ENCODE measurements around the gene C6orf132.

The C6orf132 gene

GRCh38 chr6:42091718-42092023 lies 50.7 kb downstream of the C6orf132 start:
- Histone ChIP-seq H3K4me1 (ENCODE audit: low read length) (no peaks in the 10 kb centered on the region), H3K9me3 (ENCODE audit: insufficient read depth, low read length) (no peaks in the 10 kb centered on the region), H3K4me3 (ENCODE audit: low read length) (no peak overlapping the region), H2AFZ (ENCODE audit: low read depth, low read length) (no peak overlapping the region), H3K36me3 (replicated peaks; ENCODE audit: low read depth, low read length) (no peaks in the 10 kb centered on the region), H3K27ac (ENCODE audit: low read length) (no peak overlapping the region), H3K4me2 (ENCODE audit: low read length) (no peak overlapping the region), H3K9ac (ENCODE audit: low read length) (no peak overlapping the region), H3K27me3 (ENCODE audit: low read depth, low read length) (no peaks in the 10 kb centered on the region), H3K79me2 (ENCODE audit: low read length) (no peaks in the 10 kb centered on the region), H4K20me1 (ENCODE audit: insufficient read depth, low read length) (no peaks in the 10 kb centered on the region)
- TF ChIP-seq CTCF (IDR thresholded peaks at IDR 0.05; ENCODE audit: low read depth, low read length) (no peak), EZH2phosphoT487 (IDR thresholded peaks at IDR 0.05; ENCODE audit: low read depth) (no peak)

DNA sequence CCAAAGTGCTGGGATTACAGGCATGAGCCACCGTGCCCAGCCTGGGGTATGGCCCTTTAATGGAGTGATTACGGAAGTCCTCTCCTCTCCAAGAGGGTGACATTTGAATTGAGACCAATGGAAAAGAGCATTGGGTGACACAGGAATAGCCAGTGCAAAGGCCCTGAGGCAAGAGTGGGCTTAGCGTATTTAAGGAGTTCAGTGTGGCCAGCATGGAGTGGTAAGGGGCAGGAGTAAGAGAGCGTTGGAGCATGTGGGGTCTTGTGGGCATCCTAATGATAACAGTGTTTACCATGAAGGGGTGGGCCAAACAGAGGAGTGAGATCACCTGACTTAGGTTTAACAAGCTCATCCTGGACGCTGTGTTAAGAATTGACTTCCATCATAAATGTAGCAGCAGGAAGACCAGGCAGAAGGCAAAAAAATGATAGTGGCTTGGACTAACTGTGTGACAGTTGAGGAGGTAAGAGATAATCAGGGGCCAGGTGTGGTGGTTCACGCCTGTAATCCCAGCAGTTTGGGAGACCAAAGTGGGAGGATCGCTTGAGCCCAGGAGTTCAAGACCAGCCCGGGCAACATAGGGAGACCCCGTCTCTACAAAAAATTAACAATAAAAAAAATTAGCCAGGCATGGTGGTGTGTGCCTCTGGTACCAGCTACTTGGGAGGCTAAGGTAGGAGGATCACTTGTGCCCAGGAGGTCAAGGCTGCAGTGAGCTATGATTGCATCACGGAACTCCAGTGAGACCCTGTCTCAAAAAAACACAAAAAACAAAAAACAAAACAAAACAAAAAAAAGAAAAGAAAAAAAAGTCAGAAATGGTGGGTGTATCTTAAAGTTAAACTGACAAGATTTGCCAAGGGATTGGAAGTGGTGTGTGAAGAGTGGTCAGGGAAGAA lies 51.4 kb downstream of the C6orf132 start:
- H3K36me3 ChIP-seq (replicated peaks; ENCODE audit: low read depth, low read length) = no peaks in the 10 kb centered on the region
- no peak overlapping the region for H3K9ac ChIP-seq (ENCODE audit: low read length)
- TF ChIP-seq EZH2phosphoT487 (IDR thresholded peaks at IDR 0.05; ENCODE audit: low read depth) (no peak), CTCF (IDR thresholded peaks at IDR 0.05; ENCODE audit: low read depth, low read length) (no peak)
- H3K27ac ChIP-seq (ENCODE audit: low read length) = no peak overlapping the region
- no peak overlapping the region for H3K4me3 ChIP-seq (ENCODE audit: low read length)
- no peaks in the 10 kb centered on the region for H3K27me3 ChIP-seq (ENCODE audit: low read depth, low read length)
- H3K4me1 ChIP-seq (ENCODE audit: low read length) = no peaks in the 10 kb centered on the region
- no peak overlapping the region for H3K4me2 ChIP-seq (ENCODE audit: low read length)
- no peaks in the 10 kb centered on the region for H3K79me2 ChIP-seq (ENCODE audit: low read length)
- no peak overlapping the region for H2AFZ ChIP-seq (ENCODE audit: low read depth, low read length)
- no peaks in the 10 kb centered on the region for H3K9me3 ChIP-seq (ENCODE audit: insufficient read depth, low read length)
- no peaks in the 10 kb centered on the region for H4K20me1 ChIP-seq (ENCODE audit: insufficient read depth, low read length)

DNA sequence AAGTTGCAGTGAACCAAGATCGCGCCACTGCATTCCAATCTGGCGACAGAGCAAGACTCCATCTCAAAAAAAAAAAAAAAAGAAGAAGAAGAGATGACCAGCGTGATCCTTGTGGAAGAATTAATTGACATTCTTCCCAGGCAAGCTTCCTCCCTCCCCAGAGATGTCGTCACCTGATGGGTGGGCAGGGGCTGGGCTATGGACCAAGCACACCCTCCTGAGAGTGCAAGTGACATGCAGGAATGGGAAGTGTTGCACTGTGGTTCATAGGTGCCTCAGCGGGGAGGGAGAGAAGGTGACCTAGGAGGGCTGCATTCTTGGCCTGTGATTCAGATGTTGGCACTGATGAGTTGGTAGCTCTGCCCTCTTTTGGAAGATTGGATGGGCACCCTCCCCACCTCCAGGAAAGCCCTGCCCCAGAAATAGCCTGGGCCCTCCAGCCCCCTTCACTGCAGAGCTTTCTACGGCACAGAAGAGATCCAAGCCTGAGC lies 54.3 kb downstream of the C6orf132 start:
- H3K4me3 ChIP-seq (ENCODE audit: low read length) = no peak overlapping the region
- H3K27ac ChIP-seq (ENCODE audit: low read length) = no peak overlapping the region
- no peak overlapping the region for H3K9ac ChIP-seq (ENCODE audit: low read length)
- H3K4me2 ChIP-seq (ENCODE audit: low read length) = no peak overlapping the region
- H2AFZ ChIP-seq (ENCODE audit: low read depth, low read length) = no peak overlapping the region
- H3K27me3 ChIP-seq (ENCODE audit: low read depth, low read length) = no peaks in the 10 kb centered on the region
- H3K79me2 ChIP-seq (ENCODE audit: low read length) = no peaks in the 10 kb centered on the region
- no peaks in the 10 kb centered on the region for H3K36me3 ChIP-seq (replicated peaks; ENCODE audit: low read depth, low read length)
- TF ChIP-seq CTCF (IDR thresholded peaks at IDR 0.05; ENCODE audit: low read depth, low read length) (no peak), EZH2phosphoT487 (IDR thresholded peaks at IDR 0.05; ENCODE audit: low read depth) (no peak)
- H4K20me1 ChIP-seq (ENCODE audit: insufficient read depth, low read length) = no peaks in the 10 kb centered on the region
- H3K4me1 ChIP-seq (ENCODE audit: low read length) = no peaks in the 10 kb centered on the region
- no peaks in the 10 kb centered on the region for H3K9me3 ChIP-seq (ENCODE audit: insufficient read depth, low read length)

DNA sequence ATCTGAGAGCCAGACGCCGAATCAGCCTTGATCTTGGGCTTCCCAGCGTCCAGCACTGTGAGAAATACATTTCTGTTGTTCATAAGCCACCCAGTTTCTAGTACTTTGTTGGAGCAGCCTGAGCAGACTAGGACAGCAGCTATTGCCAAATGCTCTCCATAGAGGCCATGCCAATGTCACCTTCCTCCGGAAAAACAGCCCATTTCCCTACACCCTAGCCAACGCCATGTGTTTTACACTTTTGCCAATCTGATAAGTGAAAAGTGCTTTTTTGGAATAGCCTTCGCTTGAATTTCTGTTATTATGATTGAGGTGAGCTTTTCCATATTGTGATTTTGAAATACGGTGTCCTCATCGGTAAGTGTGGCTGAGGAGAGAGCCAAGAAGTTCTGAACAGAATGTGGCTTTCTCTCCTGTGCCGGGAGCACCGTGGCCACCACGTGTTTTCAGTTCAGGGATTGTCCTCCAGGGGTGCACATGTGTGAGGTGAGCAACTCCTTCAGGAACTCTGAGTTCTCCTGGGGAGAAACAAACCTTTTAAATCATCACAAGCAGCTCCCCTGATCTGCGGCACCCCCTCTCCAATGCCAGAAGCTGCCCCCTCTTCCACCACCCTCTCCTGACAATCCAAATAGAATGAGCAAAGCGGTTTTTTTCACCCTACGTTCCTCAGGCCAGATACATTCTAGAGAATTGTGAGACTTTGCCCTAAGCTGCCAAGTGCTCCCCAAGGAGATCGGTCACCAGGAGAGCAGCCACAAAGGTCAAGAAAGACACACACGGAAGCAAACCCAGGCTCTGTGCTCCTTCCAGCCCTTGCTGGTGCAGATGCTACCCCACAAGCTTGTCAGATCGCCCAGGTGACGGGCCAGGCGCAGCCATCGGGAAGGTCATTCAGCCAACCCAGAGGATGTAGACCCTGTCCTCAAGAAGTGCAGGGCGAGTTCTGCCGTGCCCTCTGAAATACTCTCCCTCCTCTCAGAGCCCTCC lies 56.1 kb downstream of the C6orf132 start:
- Histone ChIP-seq H4K20me1 (ENCODE audit: insufficient read depth, low read length) (no peaks in the 10 kb centered on the region), H3K4me2 (ENCODE audit: low read length) (no peak overlapping the region), H3K27me3 (ENCODE audit: low read depth, low read length) (no peaks in the 10 kb centered on the region), H3K4me3 (ENCODE audit: low read length) (no peak overlapping the region), H3K79me2 (ENCODE audit: low read length) (no peaks in the 10 kb centered on the region), H3K9ac (ENCODE audit: low read length) (no peak overlapping the region), H3K36me3 (replicated peaks; ENCODE audit: low read depth, low read length) (no peaks in the 10 kb centered on the region), H3K4me1 (ENCODE audit: low read length) (0 out of 2 replicates have a peak, but pooled peaks cover 3% of the 10 kb centered on the region), H2AFZ (ENCODE audit: low read depth, low read length) (no peak overlapping the region), H3K9me3 (ENCODE audit: insufficient read depth, low read length) (no peaks in the 10 kb centered on the region), H3K27ac (ENCODE audit: low read length) (no peak overlapping the region)
- TF ChIP-seq EZH2phosphoT487 (IDR thresholded peaks at IDR 0.05; ENCODE audit: low read depth) (no peak), CTCF (IDR thresholded peaks at IDR 0.05; ENCODE audit: low read depth, low read length) (no peak)
